H1 (cell line): ENCODE data around the gene CSNK1G2. TPM values are rescaled to one million over a fixed set of nuclear protein-coding genes. Genes with fewer than 3 reads are reported as not detected.

Experiments
- ATF3 ChIP-seq: IDR thresholded peaks from 2 replicates; pipeline ENCODE4 v1.6.1; 2011; ENCODE audit warnings: low read depth, mild to moderate bottlenecking, low read length; ENCODE audit not compliant: insufficient read depth
- BCL11A ChIP-seq, 2 experiments: IDR thresholded peaks; one replicate each; pipeline ENCODE4 v1.6.1; 2011; ENCODE audit warnings: low read depth in 2 of 2, low read length in 2 of 2, mild to moderate bottlenecking in 2 of 2
- BRCA1 ChIP-seq: IDR thresholded peaks from 2 replicates; pipeline ENCODE4 v1.6.1; 2012; ENCODE audit warnings: low read depth, low read length, improper control_type of control experiment
- EP300 ChIP-seq, 2 experiments: IDR thresholded peaks; 1 replicate in 1 of 2; 2 replicates in 1 of 2; pipeline ENCODE4 v1.6.1; 2011 to 2012; ENCODE audit warnings: low read depth in 2 of 2, low read length in 2 of 2, mild to moderate bottlenecking in 2 of 2, borderline replicate concordance in 1 of 2, inconsistent platforms in 1 of 2, moderate library complexity in 1 of 2
- GABPA ChIP-seq: IDR thresholded peaks from 2 replicates; pipeline ENCODE4 v1.6.1; 2011; ENCODE audit warnings: mild to moderate bottlenecking, low read length, moderate library complexity, borderline replicate concordance; ENCODE audit not compliant: insufficient read depth
- KDM4A ChIP-seq: IDR thresholded peaks from one replicate; pipeline ENCODE4 v1.7.1; 2012; ENCODE audit warnings: low read depth, mild to moderate bottlenecking, moderate library complexity, low read length, inconsistent platforms; ENCODE audit not compliant: severe bottlenecking
- NANOG ChIP-seq: IDR thresholded peaks from 2 replicates; pipeline ENCODE4 v1.6.1; 2011; ENCODE audit warnings: low read length, low read depth, mild to moderate bottlenecking, inconsistent platforms; ENCODE audit not compliant: insufficient read depth, poor library complexity, severe bottlenecking
- PHF8 ChIP-seq: fragments of 200-600 bp; sonication (generic); conservative IDR thresholded peaks from 2 replicates; pipeline ENCODE4 v1.7.1; 2012; ENCODE audit warnings: low read depth, mild to moderate bottlenecking, inconsistent platforms, low read length, moderate library complexity
- POLR2AphosphoS5 ChIP-seq: IDR thresholded peaks from 2 replicates; pipeline ENCODE4 v1.6.1; 2011; ENCODE audit warnings: low read depth, low read length
- RAD21 ChIP-seq, 2 experiments: IDR thresholded peaks in 1 of 2; conservative IDR thresholded peaks in 1 of 2; 2 replicates each; pipeline ENCODE4 v1.6.1; 2011; ENCODE audit warnings: low read depth in 2 of 2, low read length in 2 of 2, improper control_type of control experiment in 1 of 2, inconsistent platforms in 1 of 2, mild to moderate bottlenecking in 1 of 2, moderate library complexity in 1 of 2
- RFX5 ChIP-seq: IDR thresholded peaks from 2 replicates; pipeline ENCODE4 v1.6.1; 2011; ENCODE audit warnings: low read depth, low read length, improper control_type of control experiment, borderline replicate concordance
- RXRA ChIP-seq: IDR thresholded peaks from 2 replicates; pipeline ENCODE4 v1.6.1; 2011; ENCODE audit warnings: low read depth, mild to moderate bottlenecking, low read length, moderate library complexity; ENCODE audit not compliant: insufficient read depth
- polyA plus RNA-seq, 7 experiments: library from polyadenylated mRNA; depleted of rRNA in 3 of 7; stranded (reverse) in 5 of 7; unstranded in 2 of 7; fragments of >200 nt in 5 of 7; fragments of 200-250 nt in 2 of 7; gene quantifications; 1 replicate in 5 of 7; 2 replicates in 1 of 7; 4 replicates in 1 of 7; pipeline versions ENCODE4 v1.2.1 to v1.2.3, GENCODE V29; 2011 to 2013; ENCODE audit warnings: missing spikeins in 2 of 7, mixed read lengths in 2 of 7
- total RNA-seq: library from RNA; stranded (reverse); fragmentation: NEBNext Ultra II Directional; extraction: Animal tissue kit (Norgen Biotek cat#: 25700); gene quantifications from 2 replicates; pipeline ENCODE4 v1.2.1, GENCODE V29; 2021

Gene CSNK1G2
- total and polyA plus RNA-seq, 2 of the 8 experiments (the other 6 are each of a cell fraction or from before 2014, with no cell fraction given) = 99.5 to 130 TPM

- peak; percentile 69; the same call in 1 of the 2 replicates for TF ChIP-seq ATF3
- TF ChIP-seq RAD21 (IDR thresholded peaks at IDR 0.05 in 1 of 2, conservative IDR thresholded peaks at IDR 0.05 in 1 of 2; ENCODE audit: low read depth in 2 of 2, low read length in 2 of 2) = no peak
- TF ChIP-seq PHF8 = peak; percentile 80
- TF ChIP-seq EP300 (IDR thresholded peaks at IDR 0.05; ENCODE audit: borderline replicate concordance in 1 of 2, low read depth in 2 of 2, low read length in 2 of 2) = peak in 1 of 2 experiments; percentile 62; a peak in 1 of 3 replicates
- peak; percentile 65 for TF ChIP-seq POLR2AphosphoS5
- TF ChIP-seq BRCA1 = peak; percentile 79
- no peak for TF ChIP-seq KDM4A
- TF ChIP-seq NANOG = no peak
- peak; percentile 80 for TF ChIP-seq GABPA
- no peak for TF ChIP-seq RXRA
- no peak for TF ChIP-seq RFX5
- no peak for TF ChIP-seq BCL11A (IDR thresholded peaks at IDR 0.05; ENCODE audit: low read depth in 2 of 2, low read length in 2 of 2)
These were observed 35.7 kb upstream of the CSNK1G2 start, which contains the start of the genes ADAT3 and SCAMP4 (continued) for GRCh38 chr19:1905110-1905862.
